H1 (cell line): ENCODE data around the gene HTATIP2.

ENCODE experiments used
- HDAC6 ChIP-seq: IDR thresholded peaks from one replicate; pipeline ENCODE4 v1.7.1; 2012; ENCODE audit warnings: low read depth, mild to moderate bottlenecking, inconsistent platforms, low read length, moderate library complexity
- SIX5 ChIP-seq: IDR thresholded peaks from 2 replicates; pipeline ENCODE4 v1.6.1; 2011; ENCODE audit warnings: mild to moderate bottlenecking, low read depth, low read length
- TBP ChIP-seq: IDR thresholded peaks from 2 replicates; pipeline ENCODE4 v1.6.1; 2011; ENCODE audit warnings: low read depth, low read length, improper control_type of control experiment
- TEAD4 ChIP-seq: IDR thresholded peaks from 2 replicates; pipeline ENCODE4 v1.6.1; 2012; ENCODE audit warnings: low read depth, low read length, inconsistent platforms, mixed read lengths
- TF ChIP-seq, protein P1 (sequence below), 3 experiments: IDR thresholded peaks; 1 replicate in 2 of 3; 2 replicates in 1 of 3; pipeline versions ENCODE4 v1.5.1 to v1.6.1; 2011; ENCODE audit warnings: low read length in 3 of 3, mild to moderate bottlenecking in 3 of 3, inconsistent platforms in 2 of 3, low read depth in 1 of 3, moderate library complexity in 1 of 3; ENCODE audit not compliant: insufficient read depth in 1 of 3; ENCODE audit errors: control extremely low read depth in 1 of 3

DNA sequence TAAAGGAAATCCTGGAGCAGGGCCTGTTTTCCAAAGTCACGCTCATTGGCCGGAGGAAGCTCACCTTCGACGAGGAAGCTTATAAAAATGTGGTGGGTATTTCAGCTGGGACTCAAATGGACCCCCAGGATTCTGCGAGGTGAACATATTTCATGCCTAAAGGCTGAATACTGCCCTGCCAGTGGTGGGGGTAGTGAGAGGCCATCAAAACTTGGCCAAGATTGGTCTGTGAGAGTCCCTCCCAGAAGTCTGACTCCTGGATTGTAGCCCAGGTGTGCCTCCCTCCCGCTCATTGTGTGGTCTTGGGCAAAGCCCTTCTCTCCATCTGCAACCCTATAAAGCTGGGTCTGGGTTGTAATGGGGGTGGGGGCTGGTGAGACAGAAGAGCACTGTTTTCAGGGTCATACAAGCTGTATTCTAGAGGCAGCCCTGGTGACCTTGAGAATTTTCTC, 853 bp downstream of the HTATIP2 start:
- TF ChIP-seq HDAC6 = no peak
- TF ChIP-seq, protein P1, sequence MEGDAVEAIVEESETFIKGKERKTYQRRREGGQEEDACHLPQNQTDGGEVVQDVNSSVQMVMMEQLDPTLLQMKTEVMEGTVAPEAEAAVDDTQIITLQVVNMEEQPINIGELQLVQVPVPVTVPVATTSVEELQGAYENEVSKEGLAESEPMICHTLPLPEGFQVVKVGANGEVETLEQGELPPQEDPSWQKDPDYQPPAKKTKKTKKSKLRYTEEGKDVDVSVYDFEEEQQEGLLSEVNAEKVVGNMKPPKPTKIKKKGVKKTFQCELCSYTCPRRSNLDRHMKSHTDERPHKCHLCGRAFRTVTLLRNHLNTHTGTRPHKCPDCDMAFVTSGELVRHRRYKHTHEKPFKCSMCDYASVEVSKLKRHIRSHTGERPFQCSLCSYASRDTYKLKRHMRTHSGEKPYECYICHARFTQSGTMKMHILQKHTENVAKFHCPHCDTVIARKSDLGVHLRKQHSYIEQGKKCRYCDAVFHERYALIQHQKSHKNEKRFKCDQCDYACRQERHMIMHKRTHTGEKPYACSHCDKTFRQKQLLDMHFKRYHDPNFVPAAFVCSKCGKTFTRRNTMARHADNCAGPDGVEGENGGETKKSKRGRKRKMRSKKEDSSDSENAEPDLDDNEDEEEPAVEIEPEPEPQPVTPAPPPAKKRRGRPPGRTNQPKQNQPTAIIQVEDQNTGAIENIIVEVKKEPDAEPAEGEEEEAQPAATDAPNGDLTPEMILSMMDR (IDR thresholded peaks at IDR 0.05; ENCODE audit: control extremely low read depth in 1 of 3, insufficient read depth in 1 of 3, low read depth in 1 of 3, low read length in 3 of 3) = no peak
- no peak for TF ChIP-seq TEAD4
- no peak for TF ChIP-seq SIX5
- TF ChIP-seq TBP = no peak
